ENCODE results near the gene MEIS3.

MEIS3 gene

GRCh38 chr19:47450478-47450877 lies 31.2 kb upstream of the MEIS3 start:
- no peak overlapping the region for H3K4me3 ChIP-seq (ENCODE audit: low read length in 2 of 2)
- no peak overlapping the region for H2AK5ac ChIP-seq (ENCODE audit: low read depth, low read length)
- H3K36me3 ChIP-seq (replicated peaks in 1 of 2; ENCODE audit: control insufficient read depth in 2 of 2, insufficient read depth in 2 of 2, low read length in 2 of 2) = no peaks in the 10 kb centered on the region
- H2BK5ac ChIP-seq (ENCODE audit: low read length) = no peak overlapping the region
- no peak overlapping the region for H2AFZ ChIP-seq (ENCODE audit: low read length)
- H3K14ac ChIP-seq (ENCODE audit: low read length) = no peak overlapping the region
- H3K4ac ChIP-seq (ENCODE audit: low read length) = no peak overlapping the region
- WGBS, 2 donors (ENCODE audit: extremely low coverage in 2 of 2, insufficient read length in 2 of 2, insufficient replicate concordance in 1 of 2) = no CpG with 5 or more reads among the region's 7 CpGs
- H4K8ac ChIP-seq (ENCODE audit: low read depth, low read length) = no peak overlapping the region
- no peak overlapping the region for H3K9ac ChIP-seq (ENCODE audit: low read depth, low read length, poor library complexity)
- peaks cover under 1 to 1% of the 10 kb centered on the region in 2 donors for H3K9me3 ChIP-seq (replicated peaks in 1 of 2; ENCODE audit: control insufficient read depth in 2 of 2, insufficient read depth in 1 of 2, low read depth in 1 of 2, low read length in 2 of 2)
- DNase-seq (ENCODE audit: low spot score) = no peak
- H3K27me3 ChIP-seq (ENCODE audit: control insufficient read depth in 3 of 3, insufficient read depth in 3 of 3, low read depth in 1 of 3, low read length in 3 of 3) = peaks cover 7 to 43% (median 36%) of the 10 kb centered on the region in 3 experiments
- H3K18ac ChIP-seq (ENCODE audit: low read length) = no peak overlapping the region
- no peaks in the 10 kb centered on the region for H3K79me1 ChIP-seq (ENCODE audit: low read depth, low read length)
- H2BK15ac ChIP-seq (ENCODE audit: low read length) = no peak overlapping the region
- H3K4me2 ChIP-seq (ENCODE audit: insufficient read depth, low read length, poor library complexity, severe bottlenecking) = no peak overlapping the region
- no peak overlapping the region for H2BK12ac ChIP-seq (ENCODE audit: low read length)
- H3K27ac ChIP-seq (replicated peaks; ENCODE audit: low read length) = no peak overlapping the region
- no peak overlapping the region for H3K23ac ChIP-seq (ENCODE audit: low read depth, low read length, poor library complexity)
- H2BK120ac ChIP-seq (ENCODE audit: low read depth, low read length) = no peak overlapping the region
- H3K4me1 ChIP-seq (ENCODE audit: control insufficient read depth in 2 of 2, insufficient read depth in 1 of 2, low read depth in 1 of 2, low read length in 2 of 2) = peaks cover 4 to 8% of the 10 kb centered on the region in 2 donors
- H4K91ac ChIP-seq (ENCODE audit: low read depth, low read length, poor library complexity) = no peak overlapping the region

GRCh38 chr19:47448360-47448727 lies 29.0 kb upstream of the MEIS3 start:
- no peak overlapping the region for H4K91ac ChIP-seq (ENCODE audit: low read depth, low read length, poor library complexity)
- H3K27ac ChIP-seq (replicated peaks; ENCODE audit: low read length) = no peak overlapping the region
- peaks cover 7 to 56% (median 43%) of the 10 kb centered on the region in 3 experiments for H3K27me3 ChIP-seq (ENCODE audit: control insufficient read depth in 3 of 3, insufficient read depth in 3 of 3, low read depth in 1 of 3, low read length in 3 of 3)
- H3K4me2 ChIP-seq (ENCODE audit: insufficient read depth, low read length, poor library complexity, severe bottlenecking) = no peak overlapping the region
- no peak overlapping the region for H2AFZ ChIP-seq (ENCODE audit: low read length)
- H2BK5ac ChIP-seq (ENCODE audit: low read length) = no peak overlapping the region
- H3K4ac ChIP-seq (ENCODE audit: low read length) = no peak overlapping the region
- peak overlapping the region in 1 of 2 donors; percentile 13 for H3K4me3 ChIP-seq (ENCODE audit: low read length in 2 of 2)
- H3K9ac ChIP-seq (ENCODE audit: low read depth, low read length, poor library complexity) = no peak overlapping the region
- WGBS, 2 donors (ENCODE audit: extremely low coverage in 2 of 2, insufficient read length in 2 of 2, insufficient replicate concordance in 1 of 2) = no CpG with 5 or more reads among the region's 9 CpGs
- H4K8ac ChIP-seq (ENCODE audit: low read depth, low read length) = no peak overlapping the region
- no peak overlapping the region for H2BK120ac ChIP-seq (ENCODE audit: low read depth, low read length)
- H3K14ac ChIP-seq (ENCODE audit: low read length) = no peak overlapping the region
- H3K36me3 ChIP-seq (replicated peaks in 1 of 2; ENCODE audit: control insufficient read depth in 2 of 2, insufficient read depth in 2 of 2, low read length in 2 of 2) = no peaks in the 10 kb centered on the region
- H3K18ac ChIP-seq (ENCODE audit: low read length) = no peak overlapping the region
- no peak for DNase-seq (ENCODE audit: low spot score)
- no peak overlapping the region for H3K23ac ChIP-seq (ENCODE audit: low read depth, low read length, poor library complexity)
- peaks cover 0 to 1% of the 10 kb centered on the region in 2 donors for H3K9me3 ChIP-seq (replicated peaks in 1 of 2; ENCODE audit: control insufficient read depth in 2 of 2, insufficient read depth in 1 of 2, low read depth in 1 of 2, low read length in 2 of 2)
- no peak overlapping the region for H2AK5ac ChIP-seq (ENCODE audit: low read depth, low read length)
- peaks cover 2% of the 10 kb centered on the region for H3K79me1 ChIP-seq (ENCODE audit: low read depth, low read length)
- no peak overlapping the region for H2BK15ac ChIP-seq (ENCODE audit: low read length)
- no peak overlapping the region for H2BK12ac ChIP-seq (ENCODE audit: low read length)
- peaks cover 4 to 11% of the 10 kb centered on the region in 2 donors for H3K4me1 ChIP-seq (ENCODE audit: control insufficient read depth in 2 of 2, insufficient read depth in 1 of 2, low read depth in 1 of 2, low read length in 2 of 2)

GRCh38 chr19:47447470-47448359 lies 28.4 kb upstream of the MEIS3 start:
- Histone ChIP-seq H4K8ac (ENCODE audit: low read depth, low read length) (peak overlapping the region; percentile 32), H3K4ac (ENCODE audit: low read length) (peak overlapping the region; percentile 86), H3K14ac (ENCODE audit: low read length) (peak overlapping the region; percentile 66), H3K4me1 (ENCODE audit: control insufficient read depth in 2 of 2, insufficient read depth in 1 of 2, low read depth in 1 of 2, low read length in 2 of 2) (peaks cover 4 to 11% of the 10 kb centered on the region in 2 donors), H2AFZ (ENCODE audit: low read length) (peak overlapping the region; percentile 86), H3K4me3 (ENCODE audit: low read length in 2 of 2) (peak overlapping the region; percentile 19 to 78), H2BK5ac (ENCODE audit: low read length) (no peak overlapping the region), H3K27me3 (ENCODE audit: control insufficient read depth in 3 of 3, insufficient read depth in 3 of 3, low read depth in 1 of 3, low read length in 3 of 3) (peaks cover 7 to 60% (median 45%) of the 10 kb centered on the region in 3 experiments), H2BK15ac (ENCODE audit: low read length) (peak overlapping the region; percentile 44), H3K18ac (ENCODE audit: low read length) (peak overlapping the region; percentile 97), H3K9me3 (replicated peaks in 1 of 2; ENCODE audit: control insufficient read depth in 2 of 2, insufficient read depth in 1 of 2, low read depth in 1 of 2, low read length in 2 of 2) (peaks cover 0 to 1% of the 10 kb centered on the region in 2 donors), H3K27ac (replicated peaks; ENCODE audit: low read length) (no peak overlapping the region), H4K91ac (ENCODE audit: low read depth, low read length, poor library complexity) (no peak overlapping the region), H3K79me1 (ENCODE audit: low read depth, low read length) (peaks cover 2% of the 10 kb centered on the region), H2BK12ac (ENCODE audit: low read length) (no peak overlapping the region), H3K4me2 (ENCODE audit: insufficient read depth, low read length, poor library complexity, severe bottlenecking) (peak overlapping the region; percentile 69), H3K9ac (ENCODE audit: low read depth, low read length, poor library complexity) (peak overlapping the region; percentile 80), H3K36me3 (replicated peaks in 1 of 2; ENCODE audit: control insufficient read depth in 2 of 2, insufficient read depth in 2 of 2, low read length in 2 of 2) (no peaks in the 10 kb centered on the region), H2AK5ac (ENCODE audit: low read depth, low read length) (peak overlapping the region; percentile 66), H3K23ac (ENCODE audit: low read depth, low read length, poor library complexity) (peak overlapping the region; percentile 98), H2BK120ac (ENCODE audit: low read depth, low read length) (no peak overlapping the region)
- no CpG with 5 or more reads among the region's 95 CpGs for WGBS, 2 donors (ENCODE audit: extremely low coverage in 2 of 2, insufficient read length in 2 of 2, insufficient replicate concordance in 1 of 2)
- DNase-seq (ENCODE audit: low spot score) = peak; percentile 82
